GM21526 (cell line): ENCODE results near the gene RASGEF1C.

Experiments used
- ATAC-seq: cut with Tn5 transposase; IDR thresholded peaks from one replicate; pipeline ENCODE4 v1.9.1; 2021; ENCODE audit warnings: moderate library complexity; ENCODE audit not compliant: unreplicated experiment, low FRiP score

The RASGEF1C gene

GRCh38 chr5:180105827-180106312 lies 103.1 kb downstream of the RASGEF1C start:
- no peak for ATAC-seq

- no peak for ATAC-seq
Measured at GRCh38 chr5:180104168-180104530, 104.9 kb downstream of the RASGEF1C start.

GRCh38 chr5:180103487-180104167 lies 105.4 kb downstream of the RASGEF1C start:
- no peak for ATAC-seq

- ATAC-seq = no peak
Measured at GRCh38 chr5:180102636-180103035, 106.4 kb downstream of the RASGEF1C start.

GRCh38 chr5:180101451-180102105 lies 107.4 kb downstream of the RASGEF1C start:
- no peak for ATAC-seq

GRCh38 chr5:180100621-180101450 lies 108.2 kb downstream of the RASGEF1C start:
- ATAC-seq = no peak

GRCh38 chr5:180099733-180100611 lies 109.0 kb downstream of the RASGEF1C start:
- no peak for ATAC-seq

- ATAC-seq = no peak
Measured at GRCh38 chr5:180098991-180099732, 109.8 kb downstream of the RASGEF1C start.

- no peak for ATAC-seq
Measured at GRCh38 chr5:180098526-180098925, 110.5 kb downstream of the RASGEF1C start.

GRCh38 chr5:180097926-180098325 lies 111.1 kb downstream of the RASGEF1C start:
- ATAC-seq = no peak

- ATAC-seq = no peak
Measured at GRCh38 chr5:180097163-180097894, 111.7 kb downstream of the RASGEF1C start.

GRCh38 chr5:180096616-180097015 lies 112.4 kb downstream of the RASGEF1C start:
- no peak for ATAC-seq

- no peak for ATAC-seq
Measured at GRCh38 chr5:180095545-180095944, 113.5 kb downstream of the RASGEF1C start.

GRCh38 chr5:180093651-180094382 lies 115.2 kb downstream of the RASGEF1C start:
- no peak for ATAC-seq

GRCh38 chr5:180093241-180093640 lies 115.8 kb downstream of the RASGEF1C start:
- no peak for ATAC-seq

GRCh38 chr5:180090769-180091546 lies 118.1 kb downstream of the RASGEF1C start:
- no peak for ATAC-seq

GRCh38 chr5:180090098-180090768 lies 118.8 kb downstream of the RASGEF1C start:
- ATAC-seq = peak; percentile 75
